Loucy (cell line): ENCODE data around the gene VWF.

Experiments
- H2AFZ ChIP-seq: fragments of 200-600 bp; sonication (generic); 2 replicates; pipeline ENCODE4 v1.6.0; 2016; ENCODE audit warnings: antibody characterized with exemption, mild to moderate bottlenecking, low read length, moderate library complexity
- H3F3A ChIP-seq: fragments of 200-600 bp; 2 replicates; pipeline ENCODE4 v1.6.0; 2016; ENCODE audit warnings: antibody characterized with exemption, low read depth, mild to moderate bottlenecking
- H3K27me3 ChIP-seq: fragments of 200-600 bp; sonication (generic); 2 replicates; pipeline ENCODE4 v1.6.1; 2014; ENCODE audit warnings: low read length, mild to moderate bottlenecking; ENCODE audit not compliant: insufficient read depth, poor library complexity, severe bottlenecking
- H3K36me3 ChIP-seq: fragments of 200-600 bp; sonication (generic); 2 replicates; pipeline ENCODE4 v1.6.1; 2016; ENCODE audit warnings: low read length; ENCODE audit not compliant: insufficient read depth
- H3K4me1 ChIP-seq: fragments of 200-600 bp; sonication (generic); 2 replicates; pipeline ENCODE4 v1.5.1; 2014; ENCODE audit warnings: low read length, mild to moderate bottlenecking; ENCODE audit not compliant: insufficient read depth, poor library complexity, severe bottlenecking
- H3K4me2 ChIP-seq: fragments of 200-600 bp; sonication (generic); 2 replicates; pipeline ENCODE4 v1.6.0; 2014; ENCODE audit warnings: antibody characterized with exemption, low read length, low read depth, mild to moderate bottlenecking; ENCODE audit not compliant: poor library complexity, severe bottlenecking
- H3K4me3 ChIP-seq: fragments of 200-600 bp; sonication (generic); 2 replicates; pipeline ENCODE4 v1.5.1; 2014; ENCODE audit warnings: low read length, mild to moderate bottlenecking, mixed read lengths; ENCODE audit not compliant: poor library complexity, severe bottlenecking
- H3K79me2 ChIP-seq: fragments of 200-600 bp; sonication (generic); 2 replicates; pipeline ENCODE4 v1.6.1; 2014; ENCODE audit warnings: low read length; ENCODE audit not compliant: insufficient read depth
- H3K9ac ChIP-seq: fragments of 200-600 bp; sonication (generic); 2 replicates; pipeline ENCODE4 v1.6.0; 2014; ENCODE audit warnings: mild to moderate bottlenecking, low read depth, low read length, moderate library complexity; ENCODE audit not compliant: poor library complexity, severe bottlenecking
- H3K9me2 ChIP-seq: fragments of 200-600 bp; sonication (generic); replicated peaks from 2 replicates; pipeline ENCODE4 v1.6.1; 2016; ENCODE audit warnings: low read depth, low read length, mixed read lengths
- H3K9me3 ChIP-seq: fragments of 200-600 bp; sonication (generic); 2 replicates; pipeline ENCODE4 v1.6.1; 2014; ENCODE audit warnings: mild to moderate bottlenecking, antibody characterized with exemption, low read length, low read depth; ENCODE audit not compliant: insufficient read depth
- H4K20me1 ChIP-seq: fragments of 200-600 bp; sonication (generic); 2 replicates; pipeline ENCODE4 v1.6.0; 2014; ENCODE audit warnings: antibody characterized with exemption, low read length, mild to moderate bottlenecking; ENCODE audit not compliant: insufficient read depth, poor library complexity, severe bottlenecking
- EZH2phosphoT487 ChIP-seq: fragments of 200-600 bp; IDR thresholded peaks from 2 replicates; pipeline ENCODE4 v1.6.1; 2018; ENCODE audit warnings: antibody characterized with exemption, mild to moderate bottlenecking, moderate library complexity, borderline replicate concordance
- TF ChIP-seq, protein P1 (sequence below): fragments of 200-600 bp; sonication (generic); conservative IDR thresholded peaks from 2 replicates; pipeline ENCODE4 v1.5.1; 2014; ENCODE audit warnings: mild to moderate bottlenecking, antibody characterized with exemption, low read length

The VWF gene

DNA sequence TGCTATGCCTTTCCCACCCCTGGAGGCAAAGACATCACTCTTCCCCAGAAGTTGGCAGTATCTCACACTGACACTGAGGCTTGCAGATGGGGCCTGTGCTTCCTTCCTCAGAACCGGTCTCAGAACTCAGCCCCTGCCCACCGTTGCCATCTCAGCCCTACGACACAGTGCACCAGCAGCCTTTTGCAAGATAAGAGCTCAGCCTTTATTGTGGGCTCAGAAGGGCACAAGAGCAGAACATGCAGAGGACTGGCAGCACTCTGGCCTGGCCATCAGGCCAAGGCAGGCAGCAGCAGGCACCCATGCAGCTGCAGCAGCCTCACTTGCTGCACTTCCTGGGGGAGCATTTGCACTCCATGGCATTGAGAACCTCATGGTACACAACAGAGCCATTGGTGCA is 175.8 kb downstream of the VWF start:
- H3K4me1 ChIP-seq: no peaks in the 10 kb centered on the region

DNA sequence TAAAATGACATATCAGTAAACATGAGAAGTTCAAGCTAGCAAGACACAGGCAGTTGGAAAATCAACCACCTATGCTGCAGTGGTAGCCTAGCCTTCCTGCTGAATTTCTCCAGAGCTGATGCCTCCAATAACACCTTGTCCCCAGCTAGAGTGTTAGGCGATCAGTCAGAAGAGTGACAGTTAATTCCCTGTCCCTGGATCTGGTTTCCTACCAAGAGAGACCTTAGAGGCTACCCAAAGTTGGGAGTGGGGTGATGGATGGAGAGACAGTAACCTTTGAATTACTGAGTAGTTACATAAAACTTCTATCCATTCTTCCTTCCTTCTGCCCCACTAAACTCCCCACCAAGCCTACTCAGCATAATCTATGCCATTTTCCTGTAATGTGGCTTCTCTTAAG is 177.5 kb downstream of the VWF start:
- Histone ChIP-seq H3K9me2 (no peaks in the 10 kb centered on the region), H3K4me1 (no peaks in the 10 kb centered on the region), H3K79me2 (no peaks in the 10 kb centered on the region), H3K9ac (no peak overlapping the region), H3F3A (no peaks in the 10 kb centered on the region), H4K20me1 (no peaks in the 10 kb centered on the region), H3K36me3 (no peaks in the 10 kb centered on the region), H3K27me3 (no peaks in the 10 kb centered on the region), H2AFZ (no peak overlapping the region), H3K4me2 (no peak overlapping the region), H3K9me3 (no peaks in the 10 kb centered on the region), H3K4me3 (no peak overlapping the region)
- TF ChIP-seq, protein P1, sequence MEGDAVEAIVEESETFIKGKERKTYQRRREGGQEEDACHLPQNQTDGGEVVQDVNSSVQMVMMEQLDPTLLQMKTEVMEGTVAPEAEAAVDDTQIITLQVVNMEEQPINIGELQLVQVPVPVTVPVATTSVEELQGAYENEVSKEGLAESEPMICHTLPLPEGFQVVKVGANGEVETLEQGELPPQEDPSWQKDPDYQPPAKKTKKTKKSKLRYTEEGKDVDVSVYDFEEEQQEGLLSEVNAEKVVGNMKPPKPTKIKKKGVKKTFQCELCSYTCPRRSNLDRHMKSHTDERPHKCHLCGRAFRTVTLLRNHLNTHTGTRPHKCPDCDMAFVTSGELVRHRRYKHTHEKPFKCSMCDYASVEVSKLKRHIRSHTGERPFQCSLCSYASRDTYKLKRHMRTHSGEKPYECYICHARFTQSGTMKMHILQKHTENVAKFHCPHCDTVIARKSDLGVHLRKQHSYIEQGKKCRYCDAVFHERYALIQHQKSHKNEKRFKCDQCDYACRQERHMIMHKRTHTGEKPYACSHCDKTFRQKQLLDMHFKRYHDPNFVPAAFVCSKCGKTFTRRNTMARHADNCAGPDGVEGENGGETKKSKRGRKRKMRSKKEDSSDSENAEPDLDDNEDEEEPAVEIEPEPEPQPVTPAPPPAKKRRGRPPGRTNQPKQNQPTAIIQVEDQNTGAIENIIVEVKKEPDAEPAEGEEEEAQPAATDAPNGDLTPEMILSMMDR: no peak
- no peak for TF ChIP-seq EZH2phosphoT487

More for the DNA sequence above, 175.8 kb downstream of the VWF start:
- no peaks in the 10 kb centered on the region for H3K27me3 ChIP-seq
- H3K4me3 ChIP-seq: no peak overlapping the region
- no peaks in the 10 kb centered on the region for H3K79me2 ChIP-seq
- no peak overlapping the region for H2AFZ ChIP-seq
- no peak overlapping the region for H3K9ac ChIP-seq
- no peaks in the 10 kb centered on the region for H3F3A ChIP-seq
- no peaks in the 10 kb centered on the region for H3K36me3 ChIP-seq
- no peaks in the 10 kb centered on the region for H4K20me1 ChIP-seq
- TF ChIP-seq, protein P1: no peak
- TF ChIP-seq EZH2phosphoT487: no peak
- H3K4me2 ChIP-seq: no peak overlapping the region
- H3K9me2 ChIP-seq: no peaks in the 10 kb centered on the region
- no peaks in the 10 kb centered on the region for H3K9me3 ChIP-seq

DNA sequence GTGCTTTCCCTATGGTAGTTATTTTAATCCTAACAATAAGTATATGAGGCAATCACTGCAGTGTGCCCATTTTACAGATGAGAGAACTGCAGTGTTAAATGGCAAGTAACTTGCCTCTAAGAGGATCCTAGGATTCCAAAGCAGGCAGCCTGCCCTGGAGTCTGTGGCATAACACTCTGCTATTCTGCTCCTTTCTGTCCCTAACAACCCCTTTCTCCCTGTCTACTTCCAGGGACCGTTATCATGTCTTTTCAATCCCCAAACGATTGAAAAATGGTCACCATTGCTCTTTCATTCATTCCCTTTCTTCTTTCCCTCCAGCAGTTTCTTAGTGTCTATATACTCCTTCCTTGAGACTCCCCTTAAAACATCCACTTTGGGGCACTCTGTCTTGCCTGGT is 178.1 kb downstream of the VWF start:
- Histone ChIP-seq H3K27me3 (no peaks in the 10 kb centered on the region), H4K20me1 (no peaks in the 10 kb centered on the region), H3K79me2 (no peaks in the 10 kb centered on the region), H3K9me3 (no peaks in the 10 kb centered on the region), H3K36me3 (no peaks in the 10 kb centered on the region), H3K4me1 (no peaks in the 10 kb centered on the region), H3K9ac (no peak overlapping the region), H3K4me3 (no peak overlapping the region), H3K9me2 (no peaks in the 10 kb centered on the region), H2AFZ (no peak overlapping the region), H3F3A (no peaks in the 10 kb centered on the region), H3K4me2 (no peak overlapping the region)
- TF ChIP-seq, protein P1: no peak
- TF ChIP-seq EZH2phosphoT487: no peak
